Endothelial cell (in vitro differentiated cells): ENCODE results near the gene TMED1. TPM values are rescaled to one million over a fixed set of nuclear protein-coding genes. Genes with fewer than 3 reads are reported as not detected.
"Not testable (repeated sequence)": the region's sequence is repeated elsewhere in the genome, so short reads cannot be mapped to it uniquely, and the experiment has no call there.

Source experiments
- DNase-seq: peaks from one replicate; pipeline ENCODE4 v3.0.0; 2021; ENCODE audit warnings: low spot score
- H3K27ac Mint-ChIP-seq: one replicate; pipeline ENCODE4 v1.8.0; 2021; ENCODE audit warnings: mixed read lengths, inconsistent platforms; ENCODE audit not compliant: unreplicated experiment
- H3K27me3 Mint-ChIP-seq: one replicate; pipeline ENCODE4 v1.8.0; 2021; ENCODE audit warnings: mild to moderate bottlenecking, moderate library complexity, mixed read lengths, inconsistent platforms; ENCODE audit not compliant: unreplicated experiment
- H3K36me3 Mint-ChIP-seq: one replicate; pipeline ENCODE4 v1.8.0; 2021; ENCODE audit warnings: mild to moderate bottlenecking, low read depth, mixed read lengths, inconsistent platforms; ENCODE audit not compliant: unreplicated experiment
- H3K4me1 Mint-ChIP-seq: one replicate; pipeline ENCODE4 v1.8.0; 2021; ENCODE audit warnings: mild to moderate bottlenecking, mixed read lengths, inconsistent platforms; ENCODE audit not compliant: unreplicated experiment
- H3K4me3 Mint-ChIP-seq: one replicate; pipeline ENCODE4 v1.8.0; 2021; ENCODE audit warnings: mild to moderate bottlenecking, mixed read lengths, inconsistent platforms; ENCODE audit not compliant: unreplicated experiment
- H3K9me3 Mint-ChIP-seq: one replicate; pipeline ENCODE4 v1.8.0; 2021; ENCODE audit warnings: mixed read lengths, inconsistent platforms; ENCODE audit not compliant: unreplicated experiment
- total RNA-seq: library from RNA; stranded (reverse); fragmentation: NEBNext Ultra II Directional; extraction: Animal tissue kit (Norgen Biotek cat#: 25700); gene quantifications from one replicate; pipeline ENCODE4 v1.2.1, GENCODE V29; 2021; ENCODE audit not compliant: unreplicated experiment
- TF ChIP-seq, protein P1 (sequence below): fragments of 200-600 bp; sonication (generic); IDR thresholded peaks from one replicate; pipeline ENCODE4 v1.5.0; 2021; ENCODE audit warnings: antibody characterized with exemption; ENCODE audit not compliant: unreplicated experiment

The TMED1 gene
- total RNA-seq, 1 donor from 2014 or later = 22.1 TPM

DNA sequence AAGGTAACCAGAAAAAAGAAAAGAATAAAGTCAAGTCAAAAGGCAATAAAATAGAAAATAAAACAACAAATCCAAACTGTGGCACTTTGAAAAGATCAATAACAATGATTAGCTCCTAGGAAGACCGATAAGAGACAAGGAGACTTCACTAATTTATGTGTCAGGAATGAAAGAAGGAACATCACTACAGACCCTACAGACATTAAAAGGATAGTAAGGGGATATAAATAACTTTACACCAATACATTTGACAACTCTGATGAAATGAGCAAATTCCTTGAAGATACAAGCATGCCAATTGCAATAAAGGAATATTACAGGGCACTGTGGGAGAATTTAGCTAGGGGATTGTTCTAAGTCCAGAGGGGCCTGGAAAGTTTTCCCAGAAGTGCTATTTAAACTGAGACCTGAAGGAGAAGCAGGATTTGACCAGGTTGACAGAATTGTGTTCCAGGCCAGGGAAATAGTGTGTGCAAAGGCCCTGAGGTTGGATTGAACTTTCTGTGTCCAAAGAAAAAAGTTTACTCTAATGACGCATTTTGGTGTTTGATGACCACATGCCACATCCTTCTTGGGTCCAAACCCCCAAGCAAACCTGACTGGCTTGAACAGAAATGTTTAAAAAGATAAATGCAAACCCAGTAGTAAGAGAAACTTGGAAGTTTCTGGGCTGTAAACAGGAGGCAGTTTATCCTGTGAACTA is 10.6 kb upstream of the TMED1 start:
- no peak for DNase-seq
- peaks cover 5% of the 10 kb centered on the region for H3K27me3 Mint-ChIP-seq
- H3K4me1 Mint-ChIP-seq = no peaks in the 10 kb centered on the region
- H3K27ac Mint-ChIP-seq = no peak overlapping the region
- H3K9me3 Mint-ChIP-seq = no peaks in the 10 kb centered on the region
- H3K36me3 Mint-ChIP-seq = peaks cover 9% of the 10 kb centered on the region
- TF ChIP-seq, protein P1, sequence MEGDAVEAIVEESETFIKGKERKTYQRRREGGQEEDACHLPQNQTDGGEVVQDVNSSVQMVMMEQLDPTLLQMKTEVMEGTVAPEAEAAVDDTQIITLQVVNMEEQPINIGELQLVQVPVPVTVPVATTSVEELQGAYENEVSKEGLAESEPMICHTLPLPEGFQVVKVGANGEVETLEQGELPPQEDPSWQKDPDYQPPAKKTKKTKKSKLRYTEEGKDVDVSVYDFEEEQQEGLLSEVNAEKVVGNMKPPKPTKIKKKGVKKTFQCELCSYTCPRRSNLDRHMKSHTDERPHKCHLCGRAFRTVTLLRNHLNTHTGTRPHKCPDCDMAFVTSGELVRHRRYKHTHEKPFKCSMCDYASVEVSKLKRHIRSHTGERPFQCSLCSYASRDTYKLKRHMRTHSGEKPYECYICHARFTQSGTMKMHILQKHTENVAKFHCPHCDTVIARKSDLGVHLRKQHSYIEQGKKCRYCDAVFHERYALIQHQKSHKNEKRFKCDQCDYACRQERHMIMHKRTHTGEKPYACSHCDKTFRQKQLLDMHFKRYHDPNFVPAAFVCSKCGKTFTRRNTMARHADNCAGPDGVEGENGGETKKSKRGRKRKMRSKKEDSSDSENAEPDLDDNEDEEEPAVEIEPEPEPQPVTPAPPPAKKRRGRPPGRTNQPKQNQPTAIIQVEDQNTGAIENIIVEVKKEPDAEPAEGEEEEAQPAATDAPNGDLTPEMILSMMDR = no peak
- no peak overlapping the region for H3K4me3 Mint-ChIP-seq

DNA sequence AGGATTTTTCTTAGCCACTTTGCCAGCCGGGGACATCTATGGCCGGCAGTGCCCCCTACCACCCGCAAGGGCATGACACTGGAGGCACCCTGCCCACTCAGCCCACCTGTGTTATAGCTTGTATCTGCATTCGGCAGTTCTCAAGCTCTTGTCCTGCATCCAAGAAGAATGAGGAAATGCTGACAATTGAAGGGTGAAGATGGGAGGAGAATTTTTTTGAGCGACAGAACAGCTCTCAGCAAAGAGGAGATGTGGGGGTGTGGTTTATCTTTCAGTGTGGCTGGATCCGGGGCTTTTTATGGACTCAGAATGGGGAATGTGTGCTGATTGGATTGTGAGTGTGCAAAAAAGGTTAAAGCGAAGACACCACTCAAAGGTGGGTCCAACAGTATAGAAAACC is 6.8 kb upstream of the TMED1 start:
- H3K4me1 Mint-ChIP-seq = no peaks in the 10 kb centered on the region
- DNase-seq = no peak
- H3K4me3 Mint-ChIP-seq = no peak overlapping the region
- H3K9me3 Mint-ChIP-seq = no peaks in the 10 kb centered on the region
- H3K27me3 Mint-ChIP-seq = no peaks in the 10 kb centered on the region
- H3K36me3 Mint-ChIP-seq = peaks cover 8% of the 10 kb centered on the region
- no peak overlapping the region for H3K27ac Mint-ChIP-seq
- TF ChIP-seq, protein P1 = no peak

DNA sequence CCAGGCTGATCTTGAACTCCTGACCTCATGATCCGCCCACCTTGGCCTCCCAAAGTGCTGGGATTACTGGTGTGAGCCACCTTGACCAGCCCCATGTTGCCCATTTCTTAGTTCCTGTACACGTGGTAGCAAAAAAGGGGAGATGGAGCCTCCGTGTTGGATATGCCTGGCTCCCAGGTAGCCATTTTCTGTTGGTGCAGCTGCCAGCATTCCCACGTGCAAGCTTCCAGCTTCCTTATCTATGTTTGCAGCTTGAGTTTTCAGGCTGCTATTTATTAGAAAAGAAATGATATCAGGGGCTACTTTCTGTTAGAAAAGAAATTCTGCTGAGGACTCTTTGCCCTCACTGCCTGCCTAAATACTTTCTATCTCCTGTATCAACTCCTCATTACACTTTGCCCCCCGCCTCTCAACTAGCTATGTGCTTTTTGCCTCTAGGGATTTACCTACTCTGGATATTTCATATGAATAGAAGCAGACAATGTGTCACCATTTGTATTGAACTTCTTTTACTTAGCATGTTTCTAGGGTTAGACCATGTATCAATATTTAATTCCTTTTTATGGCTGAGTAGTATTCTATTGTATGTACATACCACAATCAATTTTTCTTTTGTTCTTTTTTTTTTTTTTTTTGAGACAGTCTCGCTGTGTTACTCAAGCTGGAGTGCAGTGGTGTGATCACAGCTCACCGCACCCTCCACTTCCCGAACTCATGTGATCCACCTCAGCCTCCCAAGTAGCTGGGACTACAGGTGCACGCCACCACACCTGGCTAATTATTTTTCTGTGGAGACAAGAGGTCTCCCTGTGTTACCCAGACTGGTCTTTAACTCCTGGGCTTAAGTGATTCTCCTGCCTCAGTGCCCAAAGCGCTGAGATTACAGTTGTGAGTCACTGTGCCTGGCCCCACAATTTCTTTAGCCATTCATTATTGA is 3.4 kb upstream of the TMED1 start:
- no peak overlapping the region for H3K4me3 Mint-ChIP-seq
- TF ChIP-seq, protein P1 = no peak
- peaks cover 7% of the 10 kb centered on the region for H3K27me3 Mint-ChIP-seq
- peaks cover 4% of the 10 kb centered on the region for H3K4me1 Mint-ChIP-seq
- no peak for DNase-seq
- H3K9me3 Mint-ChIP-seq = peaks cover 3% of the 10 kb centered on the region
- H3K27ac Mint-ChIP-seq = no peak overlapping the region
- peaks cover 4% of the 10 kb centered on the region for H3K36me3 Mint-ChIP-seq

DNA sequence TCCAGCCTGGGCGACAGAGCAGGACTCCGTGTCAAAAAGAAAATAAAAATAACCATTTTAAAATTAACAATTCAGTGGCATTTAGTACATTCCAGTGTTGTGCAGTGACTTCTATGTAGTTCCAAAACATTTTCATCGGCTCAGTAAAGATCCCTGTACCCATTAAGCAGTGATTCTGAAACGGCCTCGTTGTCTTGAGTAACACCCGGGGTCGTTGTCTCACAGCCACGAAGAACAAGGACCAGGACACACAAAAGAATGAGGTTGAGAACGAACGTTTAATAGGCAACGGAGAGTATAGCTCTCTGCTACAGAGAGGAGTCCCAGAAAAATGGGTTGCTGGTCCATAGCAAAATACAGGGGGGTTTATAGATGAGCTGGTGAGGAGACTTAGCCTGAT is 2.4 kb upstream of the TMED1 start:
- H3K27me3 Mint-ChIP-seq = peaks cover 7% of the 10 kb centered on the region
- TF ChIP-seq, protein P1 = no peak
- peaks cover 3% of the 10 kb centered on the region for H3K9me3 Mint-ChIP-seq
- H3K36me3 Mint-ChIP-seq = peaks cover 4% of the 10 kb centered on the region
- H3K27ac Mint-ChIP-seq = no peak overlapping the region
- H3K4me3 Mint-ChIP-seq = no peak overlapping the region
- H3K4me1 Mint-ChIP-seq = peaks cover 4% of the 10 kb centered on the region
- DNase-seq = no peak

DNA sequence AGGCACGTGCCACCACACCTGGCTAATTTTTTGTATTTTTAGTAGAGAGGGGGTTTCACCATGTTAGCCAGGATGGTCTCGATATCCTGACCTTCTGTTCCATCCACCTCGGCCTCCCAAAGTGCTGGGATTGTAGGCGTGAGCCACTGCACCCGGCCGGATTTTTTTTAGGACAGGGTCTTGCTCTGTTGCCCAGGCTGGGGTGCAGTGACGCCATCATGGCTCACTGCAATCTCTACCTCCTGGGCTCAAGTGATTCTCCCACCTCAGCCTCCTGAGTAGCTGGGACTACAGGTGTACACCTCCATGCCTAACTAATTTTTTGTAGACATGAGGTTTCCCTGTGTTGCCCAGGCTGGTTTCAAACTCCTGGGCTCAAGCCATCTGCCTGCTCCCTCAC is 1.6 kb upstream of the TMED1 start:
- not testable (repeated sequence) for H3K4me1 Mint-ChIP-seq, H3K27me3 Mint-ChIP-seq, H3K36me3 Mint-ChIP-seq, DNase-seq, H3K9me3 Mint-ChIP-seq, H3K4me3 Mint-ChIP-seq, H3K27ac Mint-ChIP-seq
